GM18861 (cell line): ENCODE results near the gene ANKDD1A.

Experiments used
- ATAC-seq: cut with Tn5 transposase; IDR thresholded peaks from one replicate; pipeline ENCODE4 v1.9.1; 2021; ENCODE audit not compliant: unreplicated experiment

ANKDD1A gene

DNA sequence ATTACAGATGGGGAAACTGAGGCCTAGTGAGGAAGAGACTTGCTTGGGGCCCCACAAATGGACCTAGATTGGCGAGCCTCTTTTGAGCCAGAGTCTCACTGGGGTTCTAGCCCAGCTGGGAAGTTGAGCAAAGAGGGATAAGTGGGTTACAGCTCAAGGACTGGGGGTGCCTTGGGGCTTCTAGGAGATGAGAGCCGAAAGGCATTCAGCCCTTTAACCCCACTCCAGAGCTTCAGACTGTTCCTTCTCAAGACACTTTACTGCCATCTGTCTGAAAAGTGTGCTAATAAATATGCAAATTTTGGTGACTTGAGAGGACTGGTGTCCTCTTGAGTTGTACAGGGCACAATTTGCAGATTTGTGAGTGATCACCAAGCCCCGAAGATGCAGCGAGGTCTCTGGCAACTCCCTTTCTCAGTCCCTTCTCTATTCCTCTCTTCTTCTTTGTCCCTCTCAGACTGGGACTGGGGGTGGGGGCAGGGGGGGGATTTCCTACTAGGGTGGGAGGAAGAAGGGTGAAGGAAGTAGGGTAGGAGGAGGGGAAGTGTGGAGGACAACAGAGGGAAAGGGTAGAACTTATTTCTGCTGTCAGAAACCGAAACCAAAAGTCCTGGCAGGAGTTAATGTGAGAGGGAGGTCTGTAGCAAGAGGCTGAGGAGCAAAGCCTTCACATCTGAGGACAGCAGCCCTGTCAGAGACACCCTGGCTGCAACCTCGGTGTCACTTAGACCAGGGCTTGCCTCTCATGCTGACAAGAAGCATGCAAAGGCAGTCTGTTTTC is 16.2 kb upstream of the ANKDD1A start:
- ATAC-seq, result peak; percentile 25

DNA sequence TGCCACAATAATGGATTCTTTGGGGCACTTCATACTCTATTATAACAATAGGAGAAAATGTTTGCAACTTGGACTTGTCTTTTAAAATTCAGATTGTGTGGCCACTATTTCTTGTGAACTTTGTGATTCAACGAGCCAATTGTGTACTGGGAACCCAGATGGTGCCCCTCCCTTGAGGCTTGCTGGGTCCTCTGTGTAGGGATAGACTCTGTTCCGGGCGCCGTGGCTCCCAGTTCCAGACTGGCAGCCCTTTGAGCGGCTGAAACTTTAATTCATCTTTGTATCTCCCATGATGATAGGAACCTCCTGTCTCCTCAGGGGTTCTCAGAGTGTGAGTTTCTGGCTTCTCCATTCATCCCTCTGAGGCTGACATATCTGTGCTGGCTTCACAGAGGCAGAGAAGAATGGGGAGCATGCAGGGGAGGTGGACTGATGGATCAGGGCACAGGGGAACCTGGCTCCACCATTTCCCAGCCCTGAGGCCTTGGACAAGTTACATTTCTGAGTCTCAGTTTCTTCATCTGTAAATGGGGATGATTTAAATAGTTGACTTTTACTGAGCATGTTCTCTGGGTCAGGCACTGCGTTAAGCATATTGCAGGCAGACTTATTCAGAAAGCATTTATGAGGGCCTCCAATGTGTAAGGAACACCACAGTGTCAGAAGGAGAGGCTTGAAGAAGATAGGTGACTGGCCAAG is 15.2 kb upstream of the ANKDD1A start:
- ATAC-seq, result no peak

- ATAC-seq, result no peak
Measured at GRCh38 chr15:64897345-64897985, 14.2 kb upstream of the ANKDD1A start.

DNA sequence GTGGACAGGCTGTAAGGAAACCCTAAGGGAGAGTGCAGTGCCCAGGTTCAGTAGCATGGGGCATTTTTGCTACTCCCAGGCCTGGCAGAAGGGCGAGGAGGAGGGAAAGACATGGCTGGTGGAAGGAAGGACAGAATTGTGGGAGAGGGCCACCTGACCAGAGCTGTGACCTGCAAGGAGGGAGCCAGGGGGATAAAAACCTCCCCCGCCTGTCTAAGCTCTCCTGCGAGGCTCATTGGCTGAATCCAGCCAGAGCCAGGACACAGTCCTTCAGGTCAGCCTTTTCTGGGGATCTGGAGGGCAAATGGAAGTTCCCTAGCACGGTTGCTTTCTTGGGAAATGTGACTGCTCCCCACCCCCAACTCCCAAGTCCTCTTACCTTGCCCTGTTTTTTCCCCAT is 13.3 kb upstream of the ANKDD1A start:
- ATAC-seq, result no peak

DNA sequence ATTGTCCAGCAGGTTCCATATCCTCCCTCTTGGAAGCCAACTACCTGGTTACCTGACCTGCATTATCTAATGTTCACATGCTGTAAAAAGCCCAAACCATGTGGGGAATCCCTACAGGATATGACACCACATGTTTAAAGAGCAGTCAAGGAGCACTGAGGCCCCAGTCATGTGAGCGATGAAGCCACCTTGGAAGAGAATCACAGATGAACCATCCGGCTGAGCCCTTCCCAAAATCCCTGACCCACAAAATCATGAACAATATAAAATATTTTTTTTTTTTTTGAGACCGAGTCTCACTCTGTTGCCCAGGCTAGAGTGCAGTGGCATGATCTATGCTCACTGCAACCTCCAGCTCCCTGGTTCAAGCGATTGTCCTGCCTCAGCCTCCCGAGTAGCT is 10.6 kb upstream of the ANKDD1A start:
- ATAC-seq, result no peak

- ATAC-seq, result no peak
Measured at GRCh38 chr15:64901914-64902313, 9.8 kb upstream of the ANKDD1A start.

DNA sequence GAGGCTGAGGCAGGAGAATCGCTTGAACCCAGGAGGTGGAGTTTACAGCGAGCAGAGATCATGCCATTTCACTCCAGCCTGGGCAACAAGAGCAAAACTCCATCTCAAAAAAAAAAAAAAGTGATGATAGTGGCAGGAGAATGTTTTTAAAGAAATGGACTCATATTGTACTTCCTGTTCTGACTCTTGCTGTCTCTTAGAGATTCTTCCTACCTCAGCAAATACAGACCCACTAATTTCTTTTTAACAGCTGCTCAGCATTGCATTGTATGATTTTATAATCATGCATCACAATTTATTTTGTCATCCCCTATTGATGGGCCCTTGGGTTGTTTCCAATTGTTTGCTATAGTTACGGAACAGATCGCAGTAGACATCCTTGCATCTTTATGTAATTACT is 8.8 kb upstream of the ANKDD1A start:
- ATAC-seq, result no peak

DNA sequence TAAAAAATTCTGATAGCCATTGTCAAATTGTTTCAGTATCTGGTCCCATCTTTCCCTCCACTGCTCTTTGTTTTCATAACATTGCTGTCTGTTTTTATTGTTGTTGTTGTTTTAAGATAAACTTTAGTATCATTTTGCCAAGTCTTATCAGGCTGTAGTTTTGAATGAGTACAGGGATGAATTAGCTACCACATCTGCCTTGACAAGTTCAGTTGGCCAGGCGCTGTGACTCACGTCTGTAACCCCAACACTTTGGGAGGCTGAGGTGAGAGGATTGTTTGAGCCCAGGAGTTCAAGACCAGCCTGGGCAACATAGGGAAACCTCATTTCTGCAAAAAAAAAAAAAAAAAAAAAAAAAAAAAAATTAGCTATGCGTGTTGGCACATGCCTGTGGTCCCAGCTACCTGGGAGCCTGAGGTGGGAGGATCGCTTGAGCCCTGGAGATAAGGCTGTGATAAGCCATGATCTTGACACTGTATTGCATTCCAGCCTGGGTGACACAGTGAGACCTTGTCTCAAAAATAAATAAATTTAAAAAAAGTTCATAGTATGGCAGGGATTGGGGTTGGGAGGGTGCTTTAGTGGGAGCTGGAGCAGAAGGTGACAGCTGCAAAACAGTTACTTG is 8.3 kb upstream of the ANKDD1A start:
- ATAC-seq, result no peak

GRCh38 chr15:64904189-64904588 is 7.5 kb upstream of the ANKDD1A start:
- ATAC-seq, result no peak

- no peak for ATAC-seq
Measured at GRCh38 chr15:64905119-64905831, 6.4 kb upstream of the ANKDD1A start.

- ATAC-seq, result no peak
Measured at GRCh38 chr15:64905941-64906340, 5.8 kb upstream of the ANKDD1A start.

DNA sequence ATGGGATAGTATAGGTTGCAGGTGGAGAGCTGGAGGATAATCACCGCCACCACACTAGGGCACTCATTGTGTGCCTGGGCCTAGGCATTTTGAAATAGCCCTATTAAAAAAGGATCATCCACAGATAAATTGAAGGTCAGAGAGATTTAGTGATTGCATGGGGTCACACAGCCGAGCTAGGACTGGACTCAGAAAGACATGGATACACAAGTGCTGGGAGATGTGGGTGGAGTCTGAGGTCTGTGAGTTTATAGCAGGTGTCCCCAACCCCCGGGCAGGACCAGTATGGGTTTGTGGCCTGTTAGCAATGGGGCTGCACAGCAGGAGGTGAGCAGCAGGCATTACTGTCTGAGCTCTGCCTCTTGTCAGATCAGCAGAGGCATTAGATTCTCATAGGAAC is 5.3 kb upstream of the ANKDD1A start:
- ATAC-seq, result no peak

DNA sequence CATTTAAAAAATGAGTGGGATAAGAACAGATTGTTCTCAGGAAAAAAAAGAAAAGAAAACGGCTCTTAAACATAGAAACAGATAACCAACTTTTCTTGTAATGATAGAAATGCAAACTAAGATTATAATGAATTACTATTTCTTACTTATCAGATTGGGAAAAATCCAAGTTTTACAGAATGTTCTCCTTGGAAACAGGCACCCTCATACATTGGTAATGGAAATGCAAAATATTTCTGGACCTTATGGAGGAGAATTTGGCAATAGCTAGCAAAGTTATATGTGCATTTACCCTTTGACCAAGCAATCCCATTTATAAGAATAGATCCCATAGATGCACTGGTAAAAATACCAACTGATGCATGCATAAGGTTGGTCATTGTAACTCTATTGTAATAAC is 3.7 kb upstream of the ANKDD1A start:
- no peak for ATAC-seq

DNA sequence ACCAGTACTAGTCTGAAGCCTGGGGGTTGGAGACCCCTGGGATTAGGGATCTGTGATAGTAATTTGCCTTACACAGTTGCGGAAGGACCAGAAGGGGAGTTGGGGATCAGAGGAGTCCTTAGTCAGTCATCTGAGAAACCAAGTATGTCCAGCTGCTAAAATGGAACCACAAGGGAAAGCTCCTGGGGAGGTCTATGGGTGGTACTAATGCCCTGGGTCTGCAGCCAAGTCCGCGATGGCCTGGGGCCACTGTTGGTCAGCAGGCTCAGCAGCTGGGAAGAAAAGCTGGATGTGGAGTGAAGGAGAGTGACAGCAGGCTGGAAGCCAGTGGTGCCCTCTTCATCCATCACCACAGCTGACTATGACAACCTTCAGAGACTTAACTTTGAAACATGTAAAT is 2.2 kb upstream of the ANKDD1A start:
- ATAC-seq, result no peak

DNA sequence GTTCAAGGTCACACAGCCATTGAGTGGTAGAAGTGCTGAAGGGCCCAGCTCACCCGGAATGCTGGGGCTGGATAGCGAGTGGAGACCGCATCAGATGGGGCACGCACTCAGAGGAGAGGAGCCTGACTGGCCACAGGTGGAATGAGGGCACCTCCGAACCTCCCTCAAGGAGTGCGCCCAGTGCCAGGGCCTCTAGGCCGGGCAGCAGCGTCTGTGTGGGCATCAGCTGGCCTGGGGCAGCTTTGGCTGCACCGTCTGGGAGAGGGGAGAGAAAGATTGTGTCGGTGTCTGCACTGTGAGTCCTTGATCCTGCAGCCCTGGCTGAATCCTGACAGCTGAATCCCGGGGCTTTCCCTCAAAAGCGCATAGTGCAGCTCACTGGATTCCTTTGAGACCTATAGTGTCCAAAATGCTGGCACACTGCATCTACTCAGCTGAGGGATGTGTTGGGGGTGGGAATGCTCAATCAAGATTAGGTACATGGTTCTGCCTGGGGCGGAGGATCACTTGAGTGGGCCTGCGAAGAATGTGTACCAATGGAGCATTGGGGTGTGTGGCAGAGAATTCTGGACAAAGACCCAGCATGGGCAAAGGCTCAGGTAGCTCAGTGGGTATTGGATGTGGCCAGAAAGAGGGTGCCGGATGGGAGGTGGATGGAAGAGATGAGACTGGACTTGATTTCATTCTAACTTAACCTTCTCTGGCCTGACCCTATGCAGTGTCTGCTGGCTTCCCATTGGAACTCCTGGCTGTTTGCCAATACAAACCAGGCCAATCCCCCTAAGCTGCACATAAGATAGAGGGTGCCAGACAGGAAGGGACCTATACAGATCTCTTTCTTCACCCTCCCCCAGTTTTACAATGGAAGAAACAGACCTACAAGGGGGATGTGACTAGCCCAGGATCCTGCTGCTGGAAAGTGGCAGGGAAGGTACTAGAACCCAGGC is 950 bp downstream of the ANKDD1A start:
- ATAC-seq, result no peak

DNA sequence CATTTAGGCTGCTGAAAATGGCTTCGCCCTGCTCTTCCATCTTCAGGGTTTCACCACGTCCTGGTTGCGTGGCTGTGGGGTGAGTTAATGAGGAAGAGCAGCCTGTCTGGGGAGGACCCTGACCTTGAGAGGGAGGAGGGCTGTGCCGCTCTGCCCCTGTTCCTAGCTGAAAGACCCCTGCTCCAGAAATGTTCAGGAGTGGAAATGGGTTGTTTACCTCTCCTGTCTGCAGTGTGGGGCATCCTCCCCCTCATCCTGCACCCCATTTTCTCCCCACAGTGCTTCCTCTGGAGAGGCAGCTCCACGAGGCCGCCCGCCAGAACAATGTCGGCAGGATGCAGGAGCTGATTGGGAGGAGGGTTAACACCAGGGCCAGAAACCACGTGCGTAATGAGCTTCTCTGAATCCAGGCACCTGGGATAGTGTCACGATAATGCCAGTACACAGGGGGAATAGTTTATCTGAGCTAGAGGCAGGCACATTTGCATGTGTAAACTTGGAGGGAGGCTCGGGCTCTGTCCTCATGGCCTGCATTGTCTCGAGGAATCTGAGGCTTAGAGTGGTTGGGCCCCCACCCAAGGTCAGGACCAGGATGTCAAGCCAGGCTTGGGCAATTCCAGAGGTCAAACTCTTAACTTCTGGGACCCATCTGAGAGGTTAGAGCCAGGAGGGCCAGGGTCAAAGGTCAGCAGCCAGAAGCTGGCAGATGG is 4.0 kb downstream of the ANKDD1A start:
- ATAC-seq, result no peak

DNA sequence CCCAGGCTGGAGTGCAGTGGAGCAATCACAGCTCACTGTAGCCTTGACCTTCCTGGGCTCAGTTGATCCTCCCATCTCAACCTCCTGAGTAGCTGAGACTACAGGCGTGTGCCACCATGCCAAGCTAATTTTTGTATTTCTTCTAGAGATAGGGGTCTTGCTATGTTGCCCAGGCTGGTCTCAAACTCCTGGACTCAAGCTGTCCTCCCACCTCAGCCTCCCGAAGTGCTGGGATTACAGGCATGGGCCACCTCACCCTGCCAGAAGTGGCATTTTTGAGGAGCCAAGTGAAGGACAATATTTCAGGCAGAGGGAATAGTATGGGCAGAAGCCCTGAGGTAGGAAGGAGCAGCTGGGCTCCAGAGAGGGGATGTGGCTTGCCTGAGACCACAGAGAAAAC is 4.7 kb downstream of the ANKDD1A start:
- ATAC-seq, result no peak

- no peak for ATAC-seq
Measured at GRCh38 chr15:64917211-64917610, 5.5 kb downstream of the ANKDD1A start.

- ATAC-seq, result no peak
Measured at GRCh38 chr15:64919721-64920120, 8.0 kb downstream of the ANKDD1A start.
